CD14-positive monocyte (primary cell): ENCODE data around the gene CCNL2. TPM values are rescaled to one million over a fixed set of nuclear protein-coding genes. Genes with fewer than 3 reads are reported as not detected.
A peak's percentile ranks its signal among the peaks of the same experiment; 100 is the strongest.

Source experiments
- DNase-seq, 3 donors: peaks; one replicate each; pipeline ENCODE4 v3.0.0-alpha.2; 2011 to 2022
- H2AFZ ChIP-seq: 2 replicates; pipeline ENCODE4 v1.6.0; 2012; ENCODE audit warnings: mild to moderate bottlenecking, low read depth, low read length, inconsistent platforms; ENCODE audit not compliant: insufficient read depth, poor library complexity, severe bottlenecking
- H3K27ac ChIP-seq, 2 donors: 1 replicate in 1 of 2; 2 replicates in 1 of 2; pipeline ENCODE4 v1.5.1; 2012 to 2013; ENCODE audit warnings: low read length in 2 of 2, control low read depth in 1 of 2, inconsistent platforms in 1 of 2, low read depth in 1 of 2, mild to moderate bottlenecking in 1 of 2
- H3K27me3 ChIP-seq, 2 donors: one replicate each; pipeline versions ENCODE4 v1.6.0 to v1.6.1; 2011 to 2013; ENCODE audit warnings: low read length in 2 of 2; ENCODE audit not compliant: control insufficient read depth in 2 of 2, insufficient read depth in 2 of 2
- H3K36me3 ChIP-seq, 2 donors: replicated peaks in 1 of 2; 1 replicate in 1 of 2; 2 replicates in 1 of 2; pipeline versions ENCODE4 v1.5.1 to v1.6.1; 2012 to 2013; ENCODE audit warnings: low read length in 2 of 2, control low read depth in 1 of 2, inconsistent platforms in 1 of 2, mild to moderate bottlenecking in 1 of 2; ENCODE audit not compliant: insufficient read depth in 2 of 2, control insufficient read depth in 1 of 2
- H3K4me1 ChIP-seq, 2 donors: 1 replicate in 1 of 2; 2 replicates in 1 of 2; pipeline versions ENCODE4 v1.5.1 to v1.6.1; 2012 to 2013; ENCODE audit warnings: low read length in 2 of 2, control low read depth in 1 of 2, inconsistent platforms in 1 of 2, mild to moderate bottlenecking in 1 of 2, moderate library complexity in 1 of 2; ENCODE audit not compliant: insufficient read depth in 2 of 2, control insufficient read depth in 1 of 2
- H3K4me2 ChIP-seq: replicated peaks from 2 replicates; pipeline ENCODE3; 2012; ENCODE audit warnings: low read length, moderate library complexity, mild to moderate bottlenecking; ENCODE audit not compliant: poor library complexity, severe bottlenecking; ENCODE audit errors: extremely low read depth
- H3K4me3 ChIP-seq, 3 experiments: fragments of 200-600 bp in 1 of 3; sonication (generic) in 1 of 3; replicated peaks in 1 of 3; 1 replicate in 2 of 3; 2 replicates in 1 of 3; pipeline ENCODE4 v1.5.1; 2011 to 2013; ENCODE audit warnings: low read length in 3 of 3, mild to moderate bottlenecking in 3 of 3, control low read depth in 2 of 3, low read depth in 2 of 3, inconsistent platforms in 1 of 3, moderate library complexity in 1 of 3
- H3K79me2 ChIP-seq: 2 replicates; pipeline ENCODE4 v1.6.0; 2012; ENCODE audit warnings: mild to moderate bottlenecking, control low read depth, inconsistent platforms, low read length, moderate library complexity; ENCODE audit not compliant: insufficient read depth
- H3K9ac ChIP-seq: 2 replicates; pipeline ENCODE4 v1.6.0; 2017; ENCODE audit warnings: low read length, mild to moderate bottlenecking; ENCODE audit not compliant: insufficient read depth, poor library complexity, severe bottlenecking
- H3K9me3 ChIP-seq, 2 donors: replicated peaks in 1 of 2; 1 replicate in 1 of 2; 2 replicates in 1 of 2; pipeline versions ENCODE4 v1.5.1 to v1.6.1; 2012 to 2013; ENCODE audit warnings: low read length in 2 of 2, control low read depth in 1 of 2; ENCODE audit not compliant: control insufficient read depth in 1 of 2, insufficient read depth in 1 of 2
- H4K20me1 ChIP-seq: 2 replicates; pipeline ENCODE4 v1.6.0; 2012; ENCODE audit warnings: mild to moderate bottlenecking, low read length, control low read depth, moderate library complexity; ENCODE audit not compliant: insufficient read depth
- H3K27ac Mint-ChIP-seq, 7 donors: one replicate each; pipeline ENCODE4 v1.8.0; 2020; ENCODE audit warnings: mild to moderate bottlenecking in 7 of 7, mixed read lengths in 7 of 7, moderate library complexity in 6 of 7, inconsistent platforms in 2 of 7
- H3K27me3 Mint-ChIP-seq, 3 donors: one replicate each; pipeline ENCODE4 v1.8.0; 2021 to 2022; ENCODE audit warnings: low read depth in 3 of 3, mild to moderate bottlenecking in 3 of 3, mixed read lengths in 3 of 3, moderate library complexity in 3 of 3, inconsistent platforms in 1 of 3
- H3K36me3 Mint-ChIP-seq, 2 donors: one replicate each; pipeline ENCODE4 v1.8.0; 2020; ENCODE audit warnings: mixed read lengths in 2 of 2, inconsistent platforms in 1 of 2, mild to moderate bottlenecking in 1 of 2
- H3K4me1 Mint-ChIP-seq: one replicate; pipeline ENCODE4 v1.8.0; 2020; ENCODE audit warnings: mild to moderate bottlenecking, mixed read lengths
- H3K4me3 Mint-ChIP-seq, 2 donors: one replicate each; pipeline ENCODE4 v1.8.0; 2020; ENCODE audit warnings: mild to moderate bottlenecking in 2 of 2, mixed read lengths in 2 of 2, moderate library complexity in 1 of 2
- H3K9me3 Mint-ChIP-seq, 7 donors: one replicate each; pipeline ENCODE4 v1.8.0; 2020 to 2022; ENCODE audit warnings: mixed read lengths in 7 of 7, mild to moderate bottlenecking in 6 of 7, moderate library complexity in 6 of 7, inconsistent platforms in 2 of 7
- CTCF ChIP-seq: fragments of 200-600 bp; IDR thresholded peaks from one replicate; pipeline ENCODE4 v1.8.0; 2022; ENCODE audit warnings: antibody characterized with exemption, mild to moderate bottlenecking
- WGBS: methylation state at CpG from one replicate; pipeline ENCODE4 v1.1.5; 2013; ENCODE audit warnings: missing lambda C conversion rate; ENCODE audit not compliant: insufficient coverage; 5-methylcytosine and 5-hydroxymethylcytosine counted together
- intact Hi-C, 2 donors: fragments of 100-400 bp; cut with micrococcal nuclease; formaldehyde crosslinking; loops; one replicate each; pipeline versions ENCODE4 v1.15.0 to v1.15.1; 2023
- polyA plus RNA-seq, 3 donors: library from polyadenylated mRNA; depleted of rRNA in 1 of 3; unstranded in 2 of 3; stranded (reverse) in 1 of 3; fragments of 300-500 nt in 2 of 3; fragments of >200 nt in 1 of 3; fragmentation: Illumina TruSeq in 2 of 3; gene quantifications; 1 replicate in 2 of 3; 2 replicates in 1 of 3; pipeline ENCODE4 v1.2.3, GENCODE V29; 2012 to 2021

CCNL2 gene
- polyA plus RNA-seq, 3 donors, result 8.6 to 178 (median 10.4) TPM

- H2AFZ ChIP-seq, result no peak overlapping the region
- Mint-ChIP-seq H3K4me3 (peak overlapping the region; percentile 89 to 93), H3K4me1 (peaks cover 32% of the 10 kb centered on the region), H3K27ac (peak overlapping the region; percentile 87 to 95 (median 91)), H3K9me3 (no peaks in the 10 kb centered on the region), H3K36me3 (peaks cover 46 to 73% of the 10 kb centered on the region in 2 donors), H3K27me3 (no peaks in the 10 kb centered on the region)
- no peaks in the 10 kb centered on the region for H3K27me3 ChIP-seq
- peak overlapping the region in 2 of 3 experiments; percentile 70 to 87 for H3K4me3 ChIP-seq
- WGBS, result 97% methylated on average over 19 of the region's 22 CpGs
- no peaks in the 10 kb centered on the region for H3K9me3 ChIP-seq
- H3K27ac ChIP-seq, result peak overlapping the region in 1 of 2 donors; percentile 82
- H3K4me2 ChIP-seq, result peak overlapping the region; percentile 88
- H3K9ac ChIP-seq, result peak overlapping the region; percentile 97
- peaks cover 74% of the 10 kb centered on the region for H3K79me2 ChIP-seq
- DNase-seq, result no peak
- no peak for TF ChIP-seq CTCF
- intact Hi-C loops, result no loop called here
- peaks cover 24 to 32% of the 10 kb centered on the region in 2 donors for H3K4me1 ChIP-seq
- H4K20me1 ChIP-seq, result peaks cover 34% of the 10 kb centered on the region
- peaks cover 53 to 66% of the 10 kb centered on the region in 2 donors for H3K36me3 ChIP-seq
These were observed 1.7 kb upstream of the CCNL2 start for GRCh38 chr1:1400576-1401456.

- Mint-ChIP-seq H3K36me3 (peaks cover 46 to 73% of the 10 kb centered on the region in 2 donors), H3K27me3 (no peaks in the 10 kb centered on the region), H3K4me3 (peak overlapping the region; percentile 89 to 93), H3K4me1 (peaks cover 32% of the 10 kb centered on the region), H3K9me3 (no peaks in the 10 kb centered on the region), H3K27ac (peak overlapping the region; percentile 87 to 95 (median 91))
- H3K9me3 ChIP-seq, result no peaks in the 10 kb centered on the region
- H3K9ac ChIP-seq, result peak overlapping the region; percentile 97
- H3K27me3 ChIP-seq, result no peaks in the 10 kb centered on the region
- H3K4me3 ChIP-seq, result peak overlapping the region; percentile 70 to 99 (median 87)
- H3K4me1 ChIP-seq, result peaks cover 24 to 31% of the 10 kb centered on the region in 2 donors
- peaks cover 53 to 66% of the 10 kb centered on the region in 2 donors for H3K36me3 ChIP-seq
- intact Hi-C loops, result no loop called here
- no peak for TF ChIP-seq CTCF
- no peak for DNase-seq
- peaks cover 35% of the 10 kb centered on the region for H4K20me1 ChIP-seq
- WGBS, result 4% methylated on average over 32 of the region's 34 CpGs
- peak overlapping the region; percentile 86 for H2AFZ ChIP-seq
- H3K79me2 ChIP-seq, result peaks cover 74% of the 10 kb centered on the region
- peak overlapping the region; percentile 82 for H3K27ac ChIP-seq
- H3K4me2 ChIP-seq, result peak overlapping the region; percentile 88
These were observed 889 bp upstream of the CCNL2 start for GRCh38 chr1:1399872-1400575.
